SW480 (cell line): ENCODE data around the gene ARHGDIG.
"Not testable (repeated sequence)": the region's sequence is repeated elsewhere in the genome, so short reads cannot be mapped to it uniquely, and the experiment has no call there.

Experiments used
- DNase-seq: peaks from one replicate; pipeline ENCODE4 v3.0.0-alpha.2; 2016; ENCODE audit warnings: low spot score

The ARHGDIG gene

GRCh38 chr16:280552-280951 lies at the start of gene ARHGDIG:
Gene ARHGDIG, plus strand, starts transcription at chr16:280591. Its CDS starts 90 bp downstream, at chr16:280681.
- no peak for DNase-seq

DNA sequence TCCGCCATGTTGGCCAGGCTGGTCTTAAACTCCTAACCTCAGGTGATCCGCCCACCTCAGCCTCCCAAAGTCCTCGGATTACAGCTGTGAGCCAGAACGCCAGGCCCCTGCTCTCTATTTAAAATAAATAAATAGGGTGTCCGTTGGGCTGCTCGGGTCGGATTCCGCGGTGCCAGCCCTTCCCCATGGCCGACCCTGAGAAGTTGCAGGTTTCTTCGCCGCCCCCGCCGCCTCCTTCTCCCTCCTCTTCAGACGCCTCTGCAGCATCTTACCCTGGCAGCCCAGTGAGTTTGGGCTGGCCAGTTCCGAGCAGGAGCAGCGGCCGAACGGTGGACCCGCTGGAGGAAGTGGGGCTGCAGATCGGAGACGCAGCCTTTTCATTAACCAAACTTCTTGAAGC lies 49.4 kb upstream of the ARHGDIG start:
- DNase-seq: no peak

DNA sequence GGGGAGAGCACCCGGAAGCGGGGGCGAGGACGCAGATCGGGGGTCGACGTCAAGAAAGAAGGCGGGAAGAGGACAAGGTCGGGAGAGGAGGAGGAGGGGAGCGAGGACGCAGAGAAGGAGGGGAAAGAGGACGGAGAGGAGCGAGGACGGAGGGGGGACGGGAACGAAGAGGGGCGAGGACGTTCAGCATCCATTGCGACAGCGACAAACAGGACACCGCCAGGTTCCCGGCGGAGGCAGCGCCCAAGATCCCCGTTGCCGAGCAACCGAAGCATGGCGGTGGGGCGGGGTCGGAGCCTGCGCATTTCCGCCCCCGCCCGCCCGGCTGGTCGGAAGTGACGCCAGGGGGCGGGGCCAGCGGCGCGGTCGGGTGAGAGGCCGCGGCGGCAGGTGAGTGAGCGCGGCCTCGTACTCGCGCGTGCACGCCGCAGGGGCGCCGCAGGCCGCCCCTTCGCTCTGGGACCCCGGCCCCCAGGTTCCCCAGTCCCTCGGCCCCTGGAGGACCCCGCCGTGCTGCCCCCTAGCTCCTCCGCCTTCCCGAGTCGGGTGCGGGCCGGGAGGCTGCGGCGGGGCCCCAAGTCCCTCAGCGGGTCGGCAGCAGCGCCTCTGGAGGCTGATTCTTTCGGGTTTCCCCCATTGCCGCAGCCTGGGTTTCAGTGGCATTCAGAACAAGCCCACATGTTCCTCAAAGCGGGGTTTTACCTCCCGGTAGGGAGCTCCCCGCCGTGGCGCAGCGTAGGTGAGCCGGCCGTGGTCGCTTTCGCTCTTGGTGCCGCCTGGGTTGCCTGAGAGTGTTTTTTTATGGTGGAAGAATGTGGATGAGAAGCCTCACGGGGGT lies 45.7 kb upstream of the ARHGDIG start, which contains the start of gene FAM234A:
Gene FAM234A (plus strand): TSS at position 354 of the 838 bp plus-strand sequence. CDS start 19,593 bp downstream, outside the sequence.
- DNase-seq: peak; percentile 92

- DNase-seq: no peak
Measured at GRCh38 chr16:239948-240277, 40.5 kb upstream of the ARHGDIG start.

GRCh38 chr16:240559-240958 lies 39.8 kb upstream of the ARHGDIG start:
- DNase-seq: no peak

DNA sequence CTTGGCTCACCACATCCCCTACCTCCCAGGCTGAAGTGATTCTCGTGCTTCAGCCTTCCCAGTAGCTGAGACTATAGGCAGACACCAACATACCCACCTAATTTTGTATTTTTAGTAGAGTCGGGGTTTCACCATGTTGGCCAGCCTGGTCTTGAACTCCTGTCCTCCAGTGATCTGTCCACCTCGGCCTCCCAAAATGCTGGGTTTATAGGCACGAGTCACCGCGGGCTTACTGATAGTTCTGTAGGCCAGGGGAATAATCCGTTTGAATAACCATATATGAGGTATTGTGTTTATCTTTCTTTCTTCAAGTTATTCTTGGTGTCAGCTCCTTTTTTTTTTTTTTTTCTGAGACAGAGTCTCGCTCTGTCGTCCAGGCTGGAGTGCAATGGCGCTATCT lies 38.1 kb upstream of the ARHGDIG start:
- no peak for DNase-seq

GRCh38 chr16:243348-243747 lies 37.0 kb upstream of the ARHGDIG start:
- no peak for DNase-seq

- DNase-seq: no peak
Measured at GRCh38 chr16:245105-245504, 35.3 kb upstream of the ARHGDIG start.

GRCh38 chr16:247027-247426 lies 33.4 kb upstream of the ARHGDIG start:
- no peak for DNase-seq

- no peak for DNase-seq
Measured at GRCh38 chr16:249431-249830, 31.0 kb upstream of the ARHGDIG start.

DNA sequence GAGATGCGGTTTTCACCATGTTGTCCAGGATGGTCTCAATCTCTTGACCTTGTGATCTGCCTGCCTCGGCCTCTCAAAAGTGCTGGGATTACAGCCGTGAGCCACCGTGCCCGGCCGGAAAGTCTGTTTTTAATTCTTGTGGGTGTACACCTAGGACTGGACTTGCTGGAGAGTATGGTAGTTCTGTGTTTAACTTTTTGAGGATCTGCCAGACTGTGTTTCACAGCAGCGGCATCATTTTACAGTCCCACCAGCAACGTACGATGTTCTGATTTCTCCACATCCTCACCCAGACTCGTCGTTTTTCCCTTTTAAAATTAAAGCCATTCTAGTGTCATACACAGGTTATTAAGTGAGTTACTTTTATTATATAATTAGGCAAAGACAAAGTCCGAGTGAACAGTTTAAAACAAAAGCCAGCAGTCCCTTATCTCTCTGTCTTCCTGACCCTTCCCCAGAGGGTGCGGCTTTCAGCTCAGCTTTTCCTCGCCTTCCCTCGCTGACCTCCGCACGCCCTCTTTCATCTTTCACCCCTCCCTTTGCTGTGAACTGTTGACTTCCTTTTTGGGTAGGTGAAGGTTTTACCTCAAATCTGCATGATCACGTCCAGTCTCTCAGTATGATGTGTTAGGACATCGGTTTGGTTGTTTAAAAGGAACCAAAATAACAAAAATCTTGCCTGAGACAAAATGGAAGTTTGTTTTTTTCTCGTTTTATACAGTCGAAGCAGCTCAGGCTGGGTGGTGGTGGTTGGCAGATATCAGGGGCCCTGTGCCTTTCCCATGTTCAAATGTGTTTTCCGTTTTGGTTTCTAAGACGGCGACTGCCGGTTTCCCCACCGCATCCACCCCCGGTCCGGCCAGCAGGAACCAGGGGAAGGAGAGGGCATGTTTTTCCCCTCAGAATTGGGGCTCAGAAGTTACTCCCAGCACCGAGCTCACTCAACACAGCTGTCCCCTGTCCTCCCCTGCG lies 27.7 kb upstream of the ARHGDIG start:
- DNase-seq: no peak

DNA sequence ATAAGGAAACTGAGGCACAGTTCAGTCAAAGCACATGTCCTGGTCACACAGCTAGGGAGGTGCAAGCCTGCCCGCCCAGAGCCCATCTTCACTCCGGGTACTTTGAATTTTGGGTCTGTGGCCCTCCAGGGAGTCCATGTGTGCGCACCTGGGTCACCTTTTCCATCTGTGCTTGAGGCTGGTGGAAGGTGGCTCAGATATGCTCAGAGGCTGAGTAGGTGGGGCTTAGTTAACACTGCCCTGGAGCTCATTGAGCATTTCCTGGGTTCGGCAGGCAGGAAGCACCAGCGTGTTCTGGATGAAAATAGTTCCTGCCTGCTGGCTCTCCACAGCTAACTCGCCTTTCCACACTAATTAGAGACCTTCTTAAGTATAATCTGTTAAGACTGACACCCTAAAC lies 26.6 kb upstream of the ARHGDIG start:
- DNase-seq: no peak

GRCh38 chr16:254461-254860 lies 25.9 kb upstream of the ARHGDIG start:
- no peak for DNase-seq

GRCh38 chr16:255183-255582 lies 25.2 kb upstream of the ARHGDIG start:
- no peak for DNase-seq

DNA sequence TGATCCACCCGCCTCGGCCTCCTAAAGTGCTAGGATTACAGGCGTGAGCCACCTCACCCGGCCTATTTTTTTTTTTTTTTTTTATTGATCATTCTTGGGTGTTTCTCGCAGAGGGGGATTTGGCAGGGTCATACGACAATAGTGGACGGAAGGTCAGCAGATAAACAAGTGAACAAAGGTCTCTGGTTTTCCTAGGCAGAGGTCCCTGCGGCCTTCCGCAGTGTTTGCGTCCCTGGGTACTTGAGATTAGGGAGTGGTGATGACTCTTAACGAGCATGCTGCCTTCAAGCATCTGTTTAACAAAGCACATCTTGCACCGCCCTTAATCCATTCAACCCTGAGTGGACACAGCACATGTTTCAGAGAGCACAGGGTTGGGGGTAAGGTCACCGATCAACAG lies 22.3 kb upstream of the ARHGDIG start:
- DNase-seq: not testable (repeated sequence)

DNA sequence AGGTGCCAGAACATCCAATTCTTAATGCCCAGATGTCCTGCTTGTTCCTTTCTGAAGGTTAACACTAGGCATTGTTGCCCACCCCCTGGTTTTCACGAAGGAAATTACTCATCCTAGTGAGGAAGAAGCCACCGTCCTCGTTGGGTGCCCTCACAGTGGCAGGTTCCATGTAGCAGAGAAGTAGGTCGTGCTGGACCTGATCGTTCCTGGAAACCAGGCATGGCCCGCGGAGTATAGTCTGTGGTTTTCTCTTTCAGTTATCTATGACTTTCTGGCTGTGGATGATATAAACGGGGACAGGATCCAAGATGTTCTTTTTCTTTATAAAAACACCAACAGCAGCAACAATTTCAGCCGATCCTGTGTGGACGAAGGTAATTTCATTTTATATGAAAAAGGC lies 21.2 kb upstream of the ARHGDIG start:
- DNase-seq: no peak

DNA sequence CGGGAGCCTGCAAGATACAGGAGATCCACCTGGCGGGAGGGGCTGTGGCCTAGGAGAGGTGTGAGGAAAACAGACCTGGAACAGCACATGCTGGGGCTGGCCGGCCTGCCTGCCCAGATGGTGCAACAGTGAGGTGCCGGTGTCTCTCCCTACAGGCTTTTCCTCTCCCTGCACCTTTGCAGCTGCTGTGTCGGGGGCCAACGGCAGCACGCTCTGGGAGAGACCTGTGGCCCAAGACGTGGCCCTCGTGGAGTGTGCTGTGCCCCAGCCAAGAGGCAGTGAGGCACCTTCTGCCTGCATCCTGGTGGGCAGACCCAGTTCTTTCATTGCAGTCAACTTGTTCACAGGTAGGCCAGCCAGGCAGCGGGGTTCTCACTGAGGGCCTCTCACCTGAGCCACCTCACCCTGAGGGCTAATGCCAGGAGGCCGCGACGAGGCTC lies 20.6 kb upstream of the ARHGDIG start:
- DNase-seq: no peak

DNA sequence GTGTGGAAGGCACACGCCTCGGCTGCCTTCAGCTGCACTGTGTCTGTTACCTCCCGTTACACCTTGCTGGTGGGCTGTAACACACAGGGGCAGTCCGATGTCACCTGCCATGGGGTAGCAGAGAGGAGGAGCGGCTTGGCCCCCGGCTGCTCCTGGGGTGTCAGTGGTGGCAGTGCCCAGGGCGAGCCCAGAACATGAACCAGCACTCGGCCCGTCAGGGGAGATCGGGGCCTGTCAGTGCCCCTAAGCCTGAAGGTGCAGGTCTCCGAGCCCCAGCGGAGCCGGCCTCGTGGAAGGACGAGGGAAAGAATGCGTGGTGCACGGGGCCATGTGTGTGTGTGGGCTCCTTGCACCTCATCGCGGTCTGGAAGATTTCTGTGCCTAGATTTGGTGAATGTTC lies 20.1 kb upstream of the ARHGDIG start:
- no peak for DNase-seq

DNA sequence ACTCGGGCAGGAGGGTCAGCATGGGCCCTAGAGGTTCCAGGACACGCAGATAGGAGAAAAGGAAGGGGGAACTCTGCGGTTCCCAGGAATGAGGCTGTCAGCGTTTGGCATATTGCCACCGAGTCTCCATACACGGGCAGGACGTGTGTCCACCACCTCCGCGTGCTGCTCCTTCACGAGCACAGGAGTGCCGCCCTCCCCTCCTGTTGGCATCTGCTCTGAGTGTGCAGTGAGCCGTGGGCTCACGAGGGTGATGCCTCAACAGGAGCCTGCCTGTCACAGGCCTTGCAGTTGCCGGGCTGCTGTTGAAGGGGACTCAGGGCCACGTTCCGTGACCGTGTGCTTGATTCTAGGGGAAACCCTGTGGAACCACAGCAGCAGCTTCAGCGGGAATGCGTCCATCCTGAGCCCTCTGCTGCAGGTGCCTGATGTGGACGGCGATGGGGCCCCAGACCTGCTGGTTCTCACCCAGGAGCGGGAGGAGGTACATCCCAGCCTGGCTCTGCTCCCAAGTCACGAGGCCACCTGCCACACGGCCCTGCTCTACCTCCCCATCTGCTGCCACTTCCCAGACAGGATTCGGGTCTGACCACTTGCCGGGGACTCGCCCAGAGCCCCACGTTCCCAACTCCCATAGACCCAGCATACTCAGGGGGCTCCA lies 19.2 kb upstream of the ARHGDIG start:
- no peak for DNase-seq

DNA sequence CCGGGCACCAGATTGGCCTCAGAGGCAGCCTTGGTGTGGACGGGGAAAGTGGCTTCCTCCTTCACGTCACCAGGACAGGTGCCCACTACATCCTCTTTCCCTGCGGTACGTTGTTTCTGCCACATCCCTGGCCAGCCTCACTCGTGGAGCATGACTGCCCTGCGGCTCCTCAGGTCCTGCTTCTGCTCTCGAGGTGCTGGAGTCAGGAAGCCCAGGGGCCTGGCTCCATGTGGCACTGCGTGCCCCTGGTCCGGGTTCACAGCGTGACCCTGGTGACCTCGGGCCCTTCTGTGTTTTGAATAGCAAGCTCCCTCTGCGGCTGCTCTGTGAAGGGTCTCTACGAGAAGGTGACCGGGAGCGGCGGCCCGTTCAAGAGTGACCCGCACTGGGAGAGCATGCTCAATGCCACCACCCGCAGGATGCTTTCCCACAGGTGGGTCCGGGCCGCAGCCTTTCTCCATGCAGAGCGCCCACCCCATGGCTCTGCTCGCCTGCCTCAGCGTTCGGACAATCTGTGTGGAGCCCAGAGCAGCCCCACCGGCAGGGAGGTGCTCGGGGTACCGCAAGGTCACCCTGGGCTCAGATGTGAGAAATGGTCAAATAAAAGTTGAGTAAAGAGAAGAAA lies 18.2 kb upstream of the ARHGDIG start:
- DNase-seq: no peak

- no peak for DNase-seq
Measured at GRCh38 chr16:263182-263774, 17.1 kb upstream of the ARHGDIG start.
